OCI-LY3 (cell line): ENCODE data around the gene GMEB2.
"Not testable (repeated sequence)": the region's sequence is repeated elsewhere in the genome, so short reads cannot be mapped to it uniquely, and the experiment has no call there.

Source experiments
- H2AFZ ChIP-seq: fragments of 200-600, 300-600 bp; shearing (Covaris generic); 2 replicates; pipeline ENCODE4 v1.6.0; 2014; ENCODE audit warnings: antibody characterized with exemption, low read depth, low read length
- H3K27ac ChIP-seq: fragments of 200-600, 300-600 bp; sonication (generic); 2 replicates; pipeline ENCODE4 v1.5.1; 2014; ENCODE audit warnings: mild to moderate bottlenecking, low read length, moderate library complexity, mixed read lengths
- H3K27me3 ChIP-seq: fragments of 200-600, 300-600 bp; sonication (generic); 2 replicates; pipeline ENCODE4 v1.6.1; 2014; ENCODE audit warnings: low read depth, low read length, mixed read lengths
- H3K36me3 ChIP-seq: fragments of 200-600, 300-600 bp; sonication (generic); replicated peaks from 2 replicates; pipeline ENCODE3; 2014; ENCODE audit warnings: low read depth, low read length, mixed read lengths
- H3K4me1 ChIP-seq: fragments of 300-600, 200-600 bp; sonication (generic); 2 replicates; pipeline ENCODE4 v1.6.1; 2014; ENCODE audit warnings: low read length, mixed read lengths
- H3K4me2 ChIP-seq: fragments of 200-600, 300-600 bp; sonication (generic); 2 replicates; pipeline ENCODE4 v1.6.1; 2014; ENCODE audit warnings: low read length, mixed read lengths
- H3K4me3 ChIP-seq: fragments of 300-600, 200-600 bp; sonication (generic); 2 replicates; pipeline ENCODE4 v1.5.1; 2014; ENCODE audit warnings: antibody characterized with exemption, mild to moderate bottlenecking, low read length, moderate library complexity
- H3K79me2 ChIP-seq: fragments of 300-600, 200-600 bp; shearing (Covaris generic); 2 replicates; pipeline ENCODE4 v1.6.1; 2014; ENCODE audit warnings: mild to moderate bottlenecking, low read length, mixed read lengths
- H3K9ac ChIP-seq: fragments of 300-600, 200-600 bp; shearing (Covaris generic); 2 replicates; pipeline ENCODE4 v1.6.0; 2014; ENCODE audit warnings: mild to moderate bottlenecking, low read length, moderate library complexity
- H3K9me3 ChIP-seq: fragments of 200-600, 300-600 bp; shearing (Covaris generic); 2 replicates; pipeline ENCODE4 v1.6.1; 2014; ENCODE audit warnings: low read length, mixed read lengths; ENCODE audit not compliant: insufficient read depth
- H4K20me1 ChIP-seq: fragments of 200-600, 300-600 bp; sonication (generic); 2 replicates; pipeline ENCODE4 v1.6.1; 2016; ENCODE audit warnings: low read length, mixed read lengths; ENCODE audit not compliant: insufficient read depth
- EZH2phosphoT487 ChIP-seq: fragments of 200-600 bp; shearing (Covaris generic); IDR thresholded peaks from 2 replicates; pipeline ENCODE4 v1.6.1; 2018; ENCODE audit warnings: antibody characterized with exemption, mixed run types, low read depth
- TF ChIP-seq, protein P1 (sequence below): fragments of 200-600, 300-600 bp; sonication (generic); IDR thresholded peaks from 2 replicates; pipeline ENCODE4 v1.5.1; 2014; ENCODE audit warnings: antibody characterized with exemption, low read length, low read depth

Gene GMEB2

DNA sequence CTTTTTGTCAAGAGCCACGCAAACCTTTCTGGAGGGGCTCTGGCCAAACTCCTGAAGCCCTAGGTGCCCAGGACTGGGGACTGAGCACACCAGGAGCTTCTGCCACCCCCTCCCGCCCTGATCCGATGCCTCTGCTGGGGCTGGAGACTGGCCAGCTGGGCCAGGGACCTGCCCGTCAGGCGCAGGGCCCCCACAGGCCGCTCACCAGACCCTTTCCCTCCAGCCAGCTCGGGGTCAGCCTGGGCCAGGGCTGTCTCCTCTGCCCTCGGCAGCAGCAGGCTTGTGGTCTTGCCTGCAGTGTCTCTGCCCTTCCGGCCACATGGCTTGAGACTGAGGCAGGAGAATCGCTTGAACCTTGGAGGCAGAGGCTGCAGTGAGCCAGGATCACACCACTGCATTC is 45.8 kb upstream of the GMEB2 start:
- peaks cover 18% of the 10 kb centered on the region for H3K36me3 ChIP-seq
- no peaks in the 10 kb centered on the region for H3K4me1 ChIP-seq
- no peaks in the 10 kb centered on the region for H3K9me3 ChIP-seq
- H3K27me3 ChIP-seq: no peaks in the 10 kb centered on the region
- H3K79me2 ChIP-seq: no peaks in the 10 kb centered on the region
- H3K9ac ChIP-seq: no peak overlapping the region
- no peak for TF ChIP-seq EZH2phosphoT487
- TF ChIP-seq, protein P1, sequence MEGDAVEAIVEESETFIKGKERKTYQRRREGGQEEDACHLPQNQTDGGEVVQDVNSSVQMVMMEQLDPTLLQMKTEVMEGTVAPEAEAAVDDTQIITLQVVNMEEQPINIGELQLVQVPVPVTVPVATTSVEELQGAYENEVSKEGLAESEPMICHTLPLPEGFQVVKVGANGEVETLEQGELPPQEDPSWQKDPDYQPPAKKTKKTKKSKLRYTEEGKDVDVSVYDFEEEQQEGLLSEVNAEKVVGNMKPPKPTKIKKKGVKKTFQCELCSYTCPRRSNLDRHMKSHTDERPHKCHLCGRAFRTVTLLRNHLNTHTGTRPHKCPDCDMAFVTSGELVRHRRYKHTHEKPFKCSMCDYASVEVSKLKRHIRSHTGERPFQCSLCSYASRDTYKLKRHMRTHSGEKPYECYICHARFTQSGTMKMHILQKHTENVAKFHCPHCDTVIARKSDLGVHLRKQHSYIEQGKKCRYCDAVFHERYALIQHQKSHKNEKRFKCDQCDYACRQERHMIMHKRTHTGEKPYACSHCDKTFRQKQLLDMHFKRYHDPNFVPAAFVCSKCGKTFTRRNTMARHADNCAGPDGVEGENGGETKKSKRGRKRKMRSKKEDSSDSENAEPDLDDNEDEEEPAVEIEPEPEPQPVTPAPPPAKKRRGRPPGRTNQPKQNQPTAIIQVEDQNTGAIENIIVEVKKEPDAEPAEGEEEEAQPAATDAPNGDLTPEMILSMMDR: no peak
- no peak overlapping the region for H3K4me2 ChIP-seq
- no peak overlapping the region for H2AFZ ChIP-seq
- no peak overlapping the region for H3K27ac ChIP-seq
- H4K20me1 ChIP-seq: no peaks in the 10 kb centered on the region
- no peak overlapping the region for H3K4me3 ChIP-seq

DNA sequence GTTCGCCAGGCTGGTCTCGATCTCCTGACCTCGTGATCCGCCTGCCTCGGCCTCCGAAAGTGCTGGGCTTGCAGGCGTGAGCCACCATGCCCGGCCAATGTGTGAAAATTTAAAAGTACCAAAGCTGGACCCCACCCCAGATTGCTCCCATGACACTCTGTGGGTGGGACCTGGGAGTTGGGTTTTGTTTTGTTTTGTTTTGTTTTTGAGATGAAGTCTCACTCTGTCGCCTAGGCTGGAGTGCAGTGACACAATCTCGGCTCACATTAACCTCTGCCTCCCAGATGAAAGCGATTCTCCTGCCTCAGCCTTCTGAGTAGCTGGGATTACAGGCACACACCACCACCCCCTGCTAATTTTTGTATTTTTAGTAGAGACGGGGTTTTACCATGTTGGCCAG is 44.8 kb upstream of the GMEB2 start:
- H3K27me3 ChIP-seq, H2AFZ ChIP-seq, H3K4me2 ChIP-seq, H4K20me1 ChIP-seq, H3K27ac ChIP-seq, H3K9me3 ChIP-seq, H3K4me3 ChIP-seq, H3K4me1 ChIP-seq, H3K9ac ChIP-seq, H3K79me2 ChIP-seq: not testable (repeated sequence)
- peaks cover 18% of the 10 kb centered on the region for H3K36me3 ChIP-seq

DNA sequence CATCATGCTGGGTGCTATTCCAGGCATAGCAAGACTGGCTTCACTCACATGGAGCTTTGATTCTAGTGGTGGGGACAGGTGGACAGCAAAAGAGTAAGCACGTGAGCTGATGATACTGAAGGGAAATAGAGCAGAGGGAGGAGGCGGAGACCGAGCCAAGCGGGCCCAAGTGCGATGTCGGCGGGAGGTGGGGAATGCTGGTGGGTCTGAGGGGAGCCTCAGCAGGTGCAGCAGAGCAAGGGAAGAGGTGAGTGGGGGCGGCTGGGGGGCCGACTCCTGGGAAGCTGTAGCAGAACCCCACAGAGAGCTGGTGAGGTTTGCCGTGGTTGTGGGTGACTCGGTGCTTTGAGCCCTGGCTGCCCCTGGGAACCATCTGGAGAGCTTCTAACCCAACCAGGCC is 41.5 kb upstream of the GMEB2 start:
- no peaks in the 10 kb centered on the region for H3K4me1 ChIP-seq
- H2AFZ ChIP-seq: no peak overlapping the region
- H4K20me1 ChIP-seq: no peaks in the 10 kb centered on the region
- H3K9ac ChIP-seq: no peak overlapping the region
- H3K27ac ChIP-seq: no peak overlapping the region
- no peak overlapping the region for H3K4me2 ChIP-seq
- H3K27me3 ChIP-seq: no peaks in the 10 kb centered on the region
- TF ChIP-seq EZH2phosphoT487: no peak
- TF ChIP-seq, protein P1: no peak
- H3K9me3 ChIP-seq: no peaks in the 10 kb centered on the region
- H3K4me3 ChIP-seq: no peak overlapping the region
- peaks cover 12% of the 10 kb centered on the region for H3K36me3 ChIP-seq
- H3K79me2 ChIP-seq: no peaks in the 10 kb centered on the region

DNA sequence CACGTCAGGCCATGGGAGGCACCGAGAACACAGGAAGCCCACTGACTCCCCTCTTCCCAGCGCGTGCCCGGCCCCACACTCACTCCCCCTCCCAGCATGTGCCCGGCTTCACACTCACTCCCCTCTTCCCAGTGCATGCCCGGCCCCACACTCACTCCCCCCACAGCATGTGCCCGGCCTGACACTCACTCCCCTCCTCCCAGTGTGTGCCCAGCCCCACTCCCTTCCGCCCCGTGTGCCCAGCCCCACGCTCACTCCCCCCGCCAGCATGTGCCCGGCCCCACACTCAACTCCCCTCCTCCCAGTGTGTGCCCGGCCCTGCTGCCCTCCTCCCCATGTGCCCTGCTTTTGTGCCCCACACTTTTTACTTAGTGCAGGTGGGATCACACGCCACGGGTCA is 41.0 kb upstream of the GMEB2 start:
- Histone ChIP-seq H4K20me1 (no peaks in the 10 kb centered on the region), H3K4me1 (no peaks in the 10 kb centered on the region), H3K27me3 (no peaks in the 10 kb centered on the region), H3K79me2 (no peaks in the 10 kb centered on the region), H2AFZ (no peak overlapping the region), H3K9me3 (no peaks in the 10 kb centered on the region), H3K4me3 (no peak overlapping the region), H3K27ac (no peak overlapping the region), H3K4me2 (no peak overlapping the region), H3K36me3 (peaks cover 12% of the 10 kb centered on the region), H3K9ac (no peak overlapping the region)
- TF ChIP-seq, protein P1: no peak
- no peak for TF ChIP-seq EZH2phosphoT487

DNA sequence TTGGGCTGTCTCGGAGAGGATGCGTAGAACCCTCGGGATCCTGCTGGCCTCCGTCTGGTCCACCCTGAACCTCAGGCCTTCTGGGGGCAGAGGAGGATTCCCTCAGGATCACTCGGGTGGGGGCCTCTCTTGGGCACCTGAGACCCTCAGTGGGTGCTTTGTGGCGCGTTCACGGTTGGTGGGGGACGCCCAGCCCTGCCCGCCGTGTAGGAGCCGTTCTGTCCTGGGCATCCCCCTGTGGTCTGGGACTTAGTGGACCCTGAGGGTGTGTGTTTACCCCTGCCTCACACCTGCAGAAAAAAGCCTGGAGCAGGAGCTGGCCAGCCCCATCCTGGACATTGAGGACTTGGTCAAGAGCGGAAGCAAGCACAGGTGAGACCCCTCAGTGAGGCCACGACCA is 38.8 kb upstream of the GMEB2 start:
- Histone ChIP-seq H3K27ac (no peak overlapping the region), H4K20me1 (no peaks in the 10 kb centered on the region), H3K9me3 (no peaks in the 10 kb centered on the region), H3K4me1 (no peaks in the 10 kb centered on the region), H3K4me3 (no peak overlapping the region), H3K27me3 (no peaks in the 10 kb centered on the region), H3K4me2 (no peak overlapping the region), H3K36me3 (peaks cover 14% of the 10 kb centered on the region), H3K79me2 (no peaks in the 10 kb centered on the region), H2AFZ (no peak overlapping the region), H3K9ac (no peak overlapping the region)
- TF ChIP-seq, protein P1: no peak
- no peak for TF ChIP-seq EZH2phosphoT487
